Spleen (tissue), 7 donors: ENCODE measurements around the gene PTPRN2.

Experiments used
- CTCF ChIP-seq, 11 experiments: fragments of 200-600 bp in 7 of 11; fragments of 450-650 bp in 4 of 11; sonication (generic) in 4 of 11; IDR thresholded peaks in 8 of 11; conservative IDR thresholded peaks in 3 of 11; 1 replicate in 7 of 11; 2 replicates in 4 of 11; pipeline versions ENCODE4 v1.4.0 to v1.8.0; 2016 to 2021; ENCODE audit warnings: antibody characterized with exemption in 11 of 11, inconsistent platforms in 4 of 11, mild to moderate bottlenecking in 1 of 11
- POLR2A ChIP-seq, 3 donors: fragments of 450-650 bp; IDR thresholded peaks; one replicate each; pipeline ENCODE4 v1.5.1; 2017; ENCODE audit warnings: antibody characterized with exemption in 3 of 3, mild to moderate bottlenecking in 1 of 3
- donor health status: DM: no; HTN: no; CAD: no; lungs with moderate emphysema.
- donor health status: DM: no; HTN: no; CAD: no.
- donor health status: DM: no; HTN: no; CAD: no.

GRCh38 chr7:157822688-157823031, 765.0 kb downstream of the PTPRN2 start:
- TF ChIP-seq CTCF (IDR thresholded peaks at IDR 0.05 in 8 of 11, conservative IDR thresholded peaks at IDR 0.05 in 3 of 11) = no peak
- TF ChIP-seq POLR2A (IDR thresholded peaks at IDR 0.05) = no peak
